Natural killer cell (primary cell): ENCODE data around the gene PPM1F. TPM values are rescaled to one million over a fixed set of nuclear protein-coding genes. Genes with fewer than 3 reads are reported as not detected.

Experiments
- ATAC-seq, 3 donors: fragments of 150-1000 bp in 2 of 3; fragments of 200-7000 bp in 1 of 3; cut with Tn5 transposase; 1 replicate in 1 of 3; 2 replicates in 2 of 3; pipeline ENCODE4 v1.10.0; 2021; ENCODE audit warnings: mild to moderate bottlenecking in 2 of 3, moderate library complexity in 2 of 3
- DNase-seq, 2 donors: peaks; one replicate each; pipeline versions ENCODE4 v3.0.0 to v3.0.0-alpha.2; 2013 to 2021; ENCODE audit warnings: mixed read lengths in 1 of 2
- H3K27ac ChIP-seq: one replicate; pipeline ENCODE4 v1.5.1; 2013; ENCODE audit warnings: mild to moderate bottlenecking, low read length
- H3K27me3 ChIP-seq: one replicate; pipeline ENCODE4 v1.6.1; 2013; ENCODE audit warnings: low read length; ENCODE audit not compliant: control insufficient read depth, insufficient read depth
- H3K36me3 ChIP-seq: one replicate; pipeline ENCODE4 v1.6.1; 2013; ENCODE audit warnings: low read length; ENCODE audit not compliant: control insufficient read depth, insufficient read depth
- H3K4me1 ChIP-seq: one replicate; pipeline ENCODE4 v1.6.1; 2013; ENCODE audit warnings: low read length; ENCODE audit not compliant: control insufficient read depth, insufficient read depth
- H3K4me3 ChIP-seq: one replicate; pipeline ENCODE4 v1.5.1; 2013; ENCODE audit warnings: low read length
- H3K9me3 ChIP-seq: one replicate; pipeline ENCODE4 v1.6.1; 2013; ENCODE audit warnings: low read length; ENCODE audit not compliant: control insufficient read depth, insufficient read depth
- H3K27ac Mint-ChIP-seq, 2 donors: one replicate each; pipeline ENCODE4 v1.8.0; 2022; ENCODE audit warnings: mild to moderate bottlenecking in 2 of 2, mixed read lengths in 2 of 2, moderate library complexity in 1 of 2
- H3K27me3 Mint-ChIP-seq, 2 donors: one replicate each; pipeline ENCODE4 v1.8.0; 2022; ENCODE audit warnings: low read depth in 2 of 2, mixed read lengths in 2 of 2
- H3K36me3 Mint-ChIP-seq: one replicate; pipeline ENCODE4 v1.8.0; 2022; ENCODE audit warnings: mixed read lengths
- H3K4me1 Mint-ChIP-seq, 2 donors: one replicate each; pipeline ENCODE4 v1.8.0; 2022; ENCODE audit warnings: mixed read lengths in 2 of 2
- H3K4me3 Mint-ChIP-seq: one replicate; pipeline ENCODE4 v1.8.0; 2022; ENCODE audit warnings: mild to moderate bottlenecking, moderate library complexity, mixed read lengths
- H3K9me3 Mint-ChIP-seq, 2 donors: one replicate each; pipeline ENCODE4 v1.8.0; 2022; ENCODE audit warnings: mixed read lengths in 2 of 2
- CTCF ChIP-seq: fragments of 200-600 bp; IDR thresholded peaks from one replicate; pipeline ENCODE4 v1.8.0; 2022; ENCODE audit warnings: antibody characterized with exemption
- WGBS: methylation state at CpG from one replicate; pipeline ENCODE4 v1.1.7; 2013; ENCODE audit warnings: missing lambda C conversion rate; ENCODE audit not compliant: insufficient coverage; 5-methylcytosine and 5-hydroxymethylcytosine counted together
- intact Hi-C: fragments of 100-400 bp; cut with micrococcal nuclease; formaldehyde crosslinking; loops from one replicate; pipeline ENCODE4 v1.14.2; 2022
- total RNA-seq, 4 donors: library from RNA; stranded (reverse); fragments of 120-200 nt in 1 of 4; gene quantifications; one replicate each; pipeline versions ENCODE4 v1.2.3 to v1.2.4, GENCODE V29; 2013 to 2022

PPM1F gene
- total RNA-seq, 3 donors from 2014 or later (not counting 1 experiment from before 2014, with no cell fraction given) = 25.1 to 30.3 (median 25.5) TPM

- WGBS = 93% methylated on average over 13 of the region's 13 CpGs
- Histone ChIP-seq H3K4me1 (no peaks in the 10 kb centered on the region), H3K36me3 (no peaks in the 10 kb centered on the region), H3K9me3 (no peaks in the 10 kb centered on the region), H3K27ac (no peak overlapping the region), H3K27me3 (no peaks in the 10 kb centered on the region), H3K4me3 (no peak overlapping the region)
- H3K36me3 Mint-ChIP-seq = no peaks in the 10 kb centered on the region
- no peak overlapping the region for H3K4me3 Mint-ChIP-seq
- H3K4me1 Mint-ChIP-seq = no peaks in the 10 kb centered on the region
- H3K27ac Mint-ChIP-seq = no peak overlapping the region
- TF ChIP-seq CTCF = no peak
- DNase-seq = no peak
- H3K27me3 Mint-ChIP-seq = no peaks in the 10 kb centered on the region
- intact Hi-C loops = no loop called here
- H3K9me3 Mint-ChIP-seq = no peaks in the 10 kb centered on the region
- ATAC-seq = no peak
Measured at GRCh38 chr22:21921184-21921721, 31.4 kb downstream of the PPM1F start.

GRCh38 chr22:21920341-21921183 is 32.1 kb downstream of the PPM1F start:
- H3K4me3 Mint-ChIP-seq = no peak overlapping the region
- Histone ChIP-seq H3K27me3 (no peaks in the 10 kb centered on the region), H3K4me3 (no peak overlapping the region), H3K4me1 (no peaks in the 10 kb centered on the region), H3K9me3 (no peaks in the 10 kb centered on the region), H3K36me3 (no peaks in the 10 kb centered on the region), H3K27ac (no peak overlapping the region)
- no peak for ATAC-seq
- 94% methylated on average over 16 of the region's 16 CpGs for WGBS
- no peak overlapping the region for H3K27ac Mint-ChIP-seq
- no peaks in the 10 kb centered on the region for H3K36me3 Mint-ChIP-seq
- no peak for DNase-seq
- H3K27me3 Mint-ChIP-seq = no peaks in the 10 kb centered on the region
- intact Hi-C loops = no loop called here
- TF ChIP-seq CTCF = no peak
- H3K4me1 Mint-ChIP-seq = no peaks in the 10 kb centered on the region
- no peaks in the 10 kb centered on the region for H3K9me3 Mint-ChIP-seq

GRCh38 chr22:21919526-21920307 is 32.9 kb downstream of the PPM1F start:
- intact Hi-C loops = no loop called here
- WGBS = 95% methylated on average over 20 of the region's 20 CpGs

More at GRCh38 chr22:21919526-21920307, 32.9 kb downstream of the PPM1F start:
- no peaks in the 10 kb centered on the region for H3K27me3 ChIP-seq
- Mint-ChIP-seq H3K9me3 (no peaks in the 10 kb centered on the region), H3K27ac (no peak overlapping the region), H3K36me3 (no peaks in the 10 kb centered on the region), H3K4me3 (no peak overlapping the region), H3K4me1 (no peaks in the 10 kb centered on the region), H3K27me3 (no peaks in the 10 kb centered on the region)
- no peak for DNase-seq
- no peak for TF ChIP-seq CTCF
- H3K4me1 ChIP-seq = no peaks in the 10 kb centered on the region
- H3K4me3 ChIP-seq = no peak overlapping the region
- no peak overlapping the region for H3K27ac ChIP-seq
- no peaks in the 10 kb centered on the region for H3K9me3 ChIP-seq
- ATAC-seq = no peak
- no peaks in the 10 kb centered on the region for H3K36me3 ChIP-seq
